Activated CD4-positive, alpha-beta T cell treated with anti-CD3 and anti-CD28 coated beads, Interleukin-2, amount 10 ng/mL, durations not matched to agents 24 days and 14 days (primary cell): ENCODE data around the gene MYL4. TPM values are rescaled to one million over a fixed set of nuclear protein-coding genes. Genes with fewer than 3 reads are reported as not detected.
"Not testable (repeated sequence)": the region's sequence is repeated elsewhere in the genome, so short reads cannot be mapped to it uniquely, and the experiment has no call there.

Source experiments
- DNase-seq: peaks from one replicate; pipeline ENCODE4 v3.0.0; 2022
- H3K27ac Mint-ChIP-seq: one replicate; pipeline ENCODE4 v1.8.0; 2022; ENCODE audit warnings: mild to moderate bottlenecking, mixed read lengths
- H3K27me3 Mint-ChIP-seq: one replicate; pipeline ENCODE4 v1.8.0; 2022; ENCODE audit warnings: mixed read lengths
- H3K36me3 Mint-ChIP-seq: one replicate; pipeline ENCODE4 v1.8.0; 2022; ENCODE audit warnings: low read depth, mild to moderate bottlenecking, mixed read lengths
- H3K4me1 Mint-ChIP-seq: one replicate; pipeline ENCODE4 v1.8.0; 2021; ENCODE audit warnings: mixed read lengths
- H3K4me3 Mint-ChIP-seq: one replicate; pipeline ENCODE4 v1.8.0; 2022; ENCODE audit warnings: mild to moderate bottlenecking, moderate library complexity, mixed read lengths
- H3K9me3 Mint-ChIP-seq: one replicate; pipeline ENCODE4 v1.8.0; 2021; ENCODE audit warnings: mixed read lengths
- intact Hi-C: fragments of 100-400 bp; cut with micrococcal nuclease; formaldehyde crosslinking; loops from one replicate; pipeline ENCODE4 v1.15.1; 2023
- total RNA-seq: library from RNA; stranded (reverse); gene quantifications from 2 replicates; pipeline ENCODE4 v1.2.3, GENCODE V29; 2022

MYL4 gene
- total RNA-seq, 1 donor from 2014 or later = not detected

DNA sequence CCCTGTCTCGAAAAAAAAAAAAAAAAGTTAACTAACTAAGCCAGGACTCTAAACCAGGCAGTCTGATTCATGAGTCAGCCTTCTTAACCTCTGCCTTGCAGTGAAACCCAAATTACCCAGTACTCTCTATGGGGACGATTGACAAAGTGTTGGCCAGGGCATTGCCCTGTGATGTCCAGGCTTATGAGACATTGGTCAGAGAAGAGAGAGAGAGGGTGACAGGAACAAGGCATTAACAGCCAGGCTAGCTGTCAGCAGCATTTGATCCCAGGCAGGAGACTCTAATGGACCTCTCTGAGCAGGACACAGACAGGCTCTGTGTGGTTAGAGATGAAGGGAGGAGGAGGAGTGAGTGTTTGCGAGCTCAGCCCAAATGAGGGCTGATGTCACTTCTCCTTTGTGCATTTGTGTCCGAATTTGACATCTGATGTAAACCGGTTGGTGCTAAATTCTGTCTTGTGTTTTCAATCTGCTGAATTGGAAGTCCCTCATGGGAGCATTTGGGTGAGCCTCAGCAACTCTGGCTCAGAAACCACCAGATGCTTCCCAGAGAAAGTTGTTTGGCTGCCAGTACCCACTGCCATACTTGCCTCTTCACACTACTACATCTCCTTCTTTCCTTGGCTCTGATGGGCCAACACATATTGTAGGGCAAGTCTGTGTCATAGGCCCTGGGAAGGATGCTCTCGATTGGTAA lies 4.3 kb upstream of the MYL4 start:
- Mint-ChIP-seq H3K27me3 (no peaks in the 10 kb centered on the region), H3K4me1 (peaks cover 51% of the 10 kb centered on the region), H3K36me3 (no peaks in the 10 kb centered on the region), H3K9me3 (no peaks in the 10 kb centered on the region), H3K4me3 (peak overlapping the region; percentile 63), H3K27ac (peak overlapping the region; percentile 88)
- intact Hi-C loops = loop anchor here (1.0 kb wide), 1 partner anchor 16 kb away; the partner anchor contains the start of gene CDC27
- DNase-seq = peak; percentile 80

DNA sequence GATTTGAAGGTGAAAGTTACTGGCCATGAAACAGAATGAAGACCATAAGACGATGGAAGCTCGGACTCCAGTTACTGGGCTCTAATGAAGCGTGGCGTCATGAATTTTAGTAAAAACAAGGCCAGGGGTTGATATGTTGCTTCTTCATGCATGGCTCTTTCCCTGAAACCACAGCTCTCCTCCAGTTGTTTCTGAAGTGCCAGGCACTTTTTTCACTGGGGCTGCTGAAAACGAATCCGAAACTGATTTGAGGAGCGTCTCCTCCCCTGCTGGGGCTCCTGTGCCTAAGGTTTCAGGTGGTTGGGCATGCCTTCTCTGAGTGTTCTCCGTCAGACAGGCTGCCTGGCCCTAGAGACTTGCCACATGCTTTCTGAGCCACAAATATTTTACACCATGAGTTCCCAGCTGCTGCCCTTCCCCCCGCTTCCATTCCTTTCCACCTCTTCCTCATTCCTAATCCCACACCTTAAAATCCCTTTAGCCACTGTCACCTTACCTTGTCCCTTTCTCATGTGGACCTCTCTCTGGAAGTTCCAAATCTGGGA lies 3.7 kb upstream of the MYL4 start:
- Mint-ChIP-seq H3K4me3 (peak overlapping the region; percentile 63), H3K27me3 (no peaks in the 10 kb centered on the region), H3K4me1 (peaks cover 44% of the 10 kb centered on the region), H3K9me3 (no peaks in the 10 kb centered on the region), H3K27ac (peak overlapping the region; percentile 88), H3K36me3 (no peaks in the 10 kb centered on the region)
- intact Hi-C loops = no loop called here
- peak; percentile 91 for DNase-seq

DNA sequence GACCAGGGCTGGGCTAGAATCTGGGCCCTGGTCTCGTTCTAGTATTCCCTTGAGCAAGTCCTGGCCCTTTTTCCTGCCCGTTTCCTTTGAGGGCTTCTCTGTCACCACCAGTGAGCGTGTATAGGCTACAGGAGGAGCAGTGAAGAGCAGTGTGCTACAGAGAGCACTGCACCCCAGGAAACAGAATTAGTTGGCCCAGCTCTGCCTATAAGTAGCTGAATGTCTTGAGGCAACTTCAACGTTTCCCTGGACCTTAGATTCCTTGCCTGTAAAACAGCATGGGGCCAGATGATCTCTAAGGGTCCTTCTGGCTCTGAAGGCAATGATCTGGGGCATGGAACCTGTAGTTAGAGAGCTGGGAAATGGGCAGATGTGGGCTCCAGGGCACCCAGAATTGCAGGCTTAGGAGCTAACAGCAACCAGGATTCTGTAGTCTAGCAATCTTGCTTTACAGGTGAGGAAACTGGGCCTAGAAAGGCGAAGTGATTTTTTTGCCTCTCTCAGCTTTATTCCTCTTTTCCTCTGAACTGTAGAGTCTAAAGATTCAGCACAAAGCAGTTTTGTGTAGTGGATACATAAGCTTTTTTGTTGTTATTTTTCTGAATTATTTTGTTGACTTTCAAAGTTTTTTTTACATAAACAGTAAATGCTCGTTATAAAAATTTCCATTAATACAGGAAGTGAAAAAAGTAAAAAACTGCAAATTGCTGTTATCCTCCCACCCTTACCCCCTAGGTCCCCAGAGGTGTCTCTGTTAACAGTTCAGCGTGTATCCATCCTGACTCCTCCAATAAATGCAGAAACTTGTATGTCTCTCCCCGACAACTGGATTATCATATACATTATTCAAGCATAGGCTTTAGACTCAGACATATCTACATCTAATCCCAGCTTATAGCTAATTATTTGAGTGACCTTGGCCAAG lies 1.7 kb upstream of the MYL4 start:
- no peaks in the 10 kb centered on the region for H3K36me3 Mint-ChIP-seq
- intact Hi-C loops = no loop called here
- no peak for DNase-seq
- H3K27me3 Mint-ChIP-seq = peaks cover 10% of the 10 kb centered on the region
- no peak overlapping the region for H3K27ac Mint-ChIP-seq
- H3K4me1 Mint-ChIP-seq = peaks cover 40% of the 10 kb centered on the region
- no peaks in the 10 kb centered on the region for H3K9me3 Mint-ChIP-seq
- H3K4me3 Mint-ChIP-seq = no peak overlapping the region

DNA sequence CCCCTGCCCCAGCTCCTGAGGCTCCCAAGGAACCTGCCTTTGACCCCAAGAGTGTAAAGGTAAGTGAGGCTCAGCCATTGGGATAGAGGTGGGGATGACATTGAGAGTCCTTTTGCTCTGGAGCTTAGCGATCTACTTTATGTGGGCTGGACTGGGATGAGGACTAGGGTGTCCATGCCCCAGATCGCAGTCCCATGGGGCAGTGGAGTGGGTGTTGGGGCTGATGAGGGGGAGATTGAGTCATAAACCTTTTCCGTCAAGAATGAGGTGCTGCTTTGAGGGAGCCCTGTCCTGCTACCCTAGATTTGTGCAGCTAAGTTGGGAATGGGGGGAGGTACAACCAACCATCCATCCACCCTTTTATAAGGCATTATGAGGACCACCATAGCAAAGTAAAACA lies 351 bp downstream of the MYL4 start:
- intact Hi-C loops = no loop called here
- no peak overlapping the region for H3K4me3 Mint-ChIP-seq
- DNase-seq = no peak
- H3K27me3 Mint-ChIP-seq = peaks cover 25% of the 10 kb centered on the region
- no peak overlapping the region for H3K27ac Mint-ChIP-seq
- peaks cover 29% of the 10 kb centered on the region for H3K4me1 Mint-ChIP-seq
- H3K36me3 Mint-ChIP-seq = no peaks in the 10 kb centered on the region
- H3K9me3 Mint-ChIP-seq = no peaks in the 10 kb centered on the region

DNA sequence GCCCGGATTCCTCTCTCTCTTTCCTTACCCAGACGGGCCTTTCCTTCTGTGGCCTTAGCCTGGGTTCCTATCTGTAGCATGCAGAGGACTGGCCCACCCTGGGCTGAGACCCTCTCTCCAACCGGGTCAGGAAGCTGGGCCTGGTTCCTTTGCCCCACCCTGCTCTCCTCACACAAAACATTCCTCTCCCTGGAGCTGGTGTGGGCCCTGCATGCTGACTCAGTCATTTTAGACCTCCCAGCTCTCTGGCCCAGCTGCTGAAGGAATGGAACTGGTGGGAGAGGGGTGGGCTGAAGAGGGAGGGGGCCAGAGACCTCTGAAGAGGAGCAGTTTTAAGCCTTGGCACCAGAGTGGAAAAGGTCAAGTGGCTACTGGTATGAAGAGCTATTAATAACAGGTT lies 957 bp downstream of the MYL4 start:
- H3K27me3 Mint-ChIP-seq = peaks cover 28% of the 10 kb centered on the region
- H3K36me3 Mint-ChIP-seq = no peaks in the 10 kb centered on the region
- no peak overlapping the region for H3K4me3 Mint-ChIP-seq
- no peak for DNase-seq
- no peak overlapping the region for H3K27ac Mint-ChIP-seq
- intact Hi-C loops = no loop called here
- peaks cover 23% of the 10 kb centered on the region for H3K4me1 Mint-ChIP-seq
- H3K9me3 Mint-ChIP-seq = no peaks in the 10 kb centered on the region

DNA sequence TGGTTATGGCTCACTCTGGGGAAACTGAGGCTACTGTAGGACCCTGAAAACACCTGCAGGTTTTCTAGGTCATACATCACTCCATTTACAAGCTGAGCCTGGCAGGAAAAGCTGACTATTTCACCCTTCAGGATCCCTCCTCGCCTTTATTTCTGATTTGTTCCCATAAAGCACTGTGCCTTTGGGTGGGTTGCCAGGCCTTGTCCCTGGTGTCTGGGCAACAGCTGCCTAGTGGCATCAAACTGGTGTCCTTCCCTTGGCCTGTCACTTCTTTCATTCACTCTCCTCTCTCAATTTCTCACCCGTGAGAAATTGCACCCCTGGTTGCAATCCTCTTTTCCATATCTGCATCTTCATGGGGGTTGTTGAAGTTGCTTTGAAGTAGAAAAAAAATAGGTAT lies 1.6 kb downstream of the MYL4 start:
- peaks cover 16% of the 10 kb centered on the region for H3K4me1 Mint-ChIP-seq
- no peak overlapping the region for H3K27ac Mint-ChIP-seq
- no peak for DNase-seq
- H3K4me3 Mint-ChIP-seq = no peak overlapping the region
- intact Hi-C loops = no loop called here
- H3K36me3 Mint-ChIP-seq = no peaks in the 10 kb centered on the region
- no peaks in the 10 kb centered on the region for H3K9me3 Mint-ChIP-seq
- H3K27me3 Mint-ChIP-seq = peaks cover 31% of the 10 kb centered on the region

DNA sequence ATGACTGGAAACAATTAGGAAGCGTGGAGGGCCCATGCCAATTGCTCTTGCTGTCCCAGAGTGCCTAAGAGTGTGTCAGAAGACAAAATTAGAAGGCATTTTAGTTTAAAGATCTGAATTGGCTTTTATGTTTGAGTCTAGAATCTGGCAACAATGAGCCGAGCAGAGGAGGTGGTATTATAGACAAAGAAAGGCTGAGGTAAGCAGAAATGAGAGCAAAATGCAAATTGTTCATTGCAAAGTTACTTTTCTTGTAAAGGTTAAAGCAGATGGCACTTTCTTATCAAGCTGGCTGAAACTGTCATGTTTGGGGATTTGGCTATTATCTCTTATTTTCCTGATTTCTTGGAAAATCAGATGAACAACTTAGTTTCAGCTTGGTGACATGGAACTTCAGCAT lies 3.3 kb downstream of the MYL4 start:
- Mint-ChIP-seq H3K27ac (no peak overlapping the region), H3K4me3 (no peak overlapping the region), H3K36me3 (no peaks in the 10 kb centered on the region), H3K4me1 (peaks cover 8% of the 10 kb centered on the region), H3K9me3 (no peaks in the 10 kb centered on the region), H3K27me3 (peaks cover 33% of the 10 kb centered on the region)
- intact Hi-C loops = no loop called here
- no peak for DNase-seq

DNA sequence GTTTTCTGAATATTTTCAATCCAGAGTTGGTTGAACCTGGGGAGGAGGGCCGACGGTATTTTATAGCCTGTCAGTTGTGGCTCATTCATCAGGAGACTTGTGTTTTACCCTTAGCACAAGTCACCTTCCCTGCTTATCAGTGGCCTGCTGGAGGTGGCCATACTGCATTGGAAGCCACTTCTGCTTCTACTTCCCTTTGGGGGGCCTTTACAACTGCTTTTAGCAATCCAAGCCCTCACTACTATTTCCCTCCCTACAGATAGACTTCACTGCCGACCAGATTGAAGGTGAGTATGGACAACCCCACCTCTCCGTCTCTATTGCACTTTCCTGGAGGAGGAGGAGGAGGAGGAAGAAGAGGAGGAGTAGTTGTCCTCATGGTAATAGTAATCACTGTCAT lies 4.4 kb downstream of the MYL4 start:
- Mint-ChIP-seq H3K9me3 (no peaks in the 10 kb centered on the region), H3K27ac (no peak overlapping the region), H3K36me3 (no peaks in the 10 kb centered on the region), H3K27me3 (peaks cover 33% of the 10 kb centered on the region), H3K4me3 (no peak overlapping the region), H3K4me1 (peaks cover 9% of the 10 kb centered on the region)
- intact Hi-C loops = no loop called here
- DNase-seq = no peak

DNA sequence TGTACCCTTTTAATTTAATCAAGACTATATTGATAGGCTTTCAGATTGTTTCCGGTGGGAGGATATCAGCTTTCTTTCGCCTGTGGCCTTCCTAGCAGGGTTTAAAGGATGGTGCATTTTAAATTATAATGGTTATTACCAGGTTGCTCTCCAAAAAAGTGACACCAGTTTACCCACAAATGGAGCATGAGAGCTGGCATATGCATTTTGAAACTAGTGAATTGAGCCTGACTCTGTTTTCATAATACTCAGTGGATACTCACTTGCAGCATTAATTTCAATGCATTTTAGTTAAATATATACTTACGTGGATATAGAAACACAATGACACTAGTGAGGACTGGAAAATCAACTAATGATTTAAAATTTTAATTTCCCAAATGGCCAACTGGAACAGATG lies 5.8 kb downstream of the MYL4 start:
- peaks cover 18% of the 10 kb centered on the region for H3K4me1 Mint-ChIP-seq
- no peak overlapping the region for H3K4me3 Mint-ChIP-seq
- H3K27me3 Mint-ChIP-seq = peaks cover 33% of the 10 kb centered on the region
- no peak for DNase-seq
- H3K27ac Mint-ChIP-seq = no peak overlapping the region
- H3K36me3 Mint-ChIP-seq = no peaks in the 10 kb centered on the region
- intact Hi-C loops = no loop called here
- H3K9me3 Mint-ChIP-seq = no peaks in the 10 kb centered on the region

DNA sequence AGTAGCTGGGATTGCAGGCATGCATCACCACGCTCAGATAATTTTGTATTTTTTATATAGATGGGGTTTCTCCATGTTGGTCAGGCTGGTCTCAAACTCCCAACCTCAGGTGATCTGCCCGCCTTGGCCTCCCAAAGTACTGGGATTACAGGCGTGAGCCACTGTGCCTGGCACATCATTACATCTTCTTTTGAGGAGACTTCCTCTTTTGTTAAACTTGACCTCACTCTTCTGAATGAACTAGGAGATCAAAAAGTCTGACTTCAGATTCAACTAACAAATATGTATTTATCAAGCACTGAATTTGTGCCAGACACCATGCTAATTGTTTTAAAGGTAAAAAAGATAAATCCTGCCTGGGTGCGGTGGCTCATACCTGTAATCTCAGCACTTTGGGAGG lies 7.7 kb downstream of the MYL4 start:
- peaks cover 26% of the 10 kb centered on the region for H3K27me3 Mint-ChIP-seq
- H3K4me3 Mint-ChIP-seq, intact Hi-C loops, H3K27ac Mint-ChIP-seq, H3K36me3 Mint-ChIP-seq, H3K9me3 Mint-ChIP-seq, DNase-seq: not testable (repeated sequence)
- H3K4me1 Mint-ChIP-seq = peaks cover 33% of the 10 kb centered on the region

DNA sequence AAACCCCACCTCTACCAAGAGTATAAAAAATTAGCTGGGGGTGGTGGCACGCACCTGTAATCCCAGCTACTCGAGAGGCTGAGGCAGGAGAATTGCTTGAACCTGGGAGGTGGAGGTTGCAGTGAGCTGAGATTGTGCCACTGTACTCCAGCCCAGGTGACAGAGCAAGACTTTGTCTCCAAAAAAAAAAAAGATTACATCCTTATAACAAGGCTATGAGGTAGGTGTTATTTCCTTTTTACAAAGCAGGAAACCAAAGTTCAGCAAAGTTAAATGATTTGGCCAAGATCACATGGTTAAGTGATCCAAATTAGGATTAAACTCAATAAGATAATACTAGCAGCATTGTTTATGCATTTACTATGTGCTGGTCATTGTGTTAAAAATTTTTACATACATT lies 8.1 kb downstream of the MYL4 start:
- H3K36me3 Mint-ChIP-seq, H3K4me3 Mint-ChIP-seq, intact Hi-C loops, H3K9me3 Mint-ChIP-seq, H3K27ac Mint-ChIP-seq, DNase-seq: not testable (repeated sequence)
- peaks cover 33% of the 10 kb centered on the region for H3K4me1 Mint-ChIP-seq
- H3K27me3 Mint-ChIP-seq = peaks cover 24% of the 10 kb centered on the region

DNA sequence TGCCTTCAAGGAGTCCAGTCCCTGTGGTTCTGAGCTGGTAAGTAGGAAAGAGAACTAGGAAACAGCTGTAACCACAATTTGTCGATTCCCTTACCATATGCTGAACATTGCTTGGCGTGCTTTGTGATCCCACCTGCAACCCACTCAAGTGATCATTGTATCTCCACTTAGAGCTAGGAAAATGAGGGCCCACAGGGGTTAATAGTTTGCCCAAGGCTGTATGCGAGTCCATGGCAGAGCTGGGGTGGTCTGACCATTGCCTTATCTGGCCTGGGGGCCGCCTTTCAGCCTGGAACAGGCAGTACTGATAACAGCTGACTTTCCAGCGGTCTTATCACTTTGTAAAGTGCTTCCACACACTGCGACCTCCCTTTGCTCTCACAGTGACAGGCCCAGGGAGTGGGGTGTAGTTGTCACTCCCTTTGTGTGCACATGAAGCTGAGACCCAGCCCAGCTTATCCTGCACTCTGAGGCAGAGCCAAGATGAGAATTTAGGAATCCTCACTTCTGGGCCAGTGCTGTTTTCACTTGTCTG lies 9.8 kb downstream of the MYL4 start:
- peaks cover 11% of the 10 kb centered on the region for H3K9me3 Mint-ChIP-seq
- intact Hi-C loops = no loop called here

DNA sequence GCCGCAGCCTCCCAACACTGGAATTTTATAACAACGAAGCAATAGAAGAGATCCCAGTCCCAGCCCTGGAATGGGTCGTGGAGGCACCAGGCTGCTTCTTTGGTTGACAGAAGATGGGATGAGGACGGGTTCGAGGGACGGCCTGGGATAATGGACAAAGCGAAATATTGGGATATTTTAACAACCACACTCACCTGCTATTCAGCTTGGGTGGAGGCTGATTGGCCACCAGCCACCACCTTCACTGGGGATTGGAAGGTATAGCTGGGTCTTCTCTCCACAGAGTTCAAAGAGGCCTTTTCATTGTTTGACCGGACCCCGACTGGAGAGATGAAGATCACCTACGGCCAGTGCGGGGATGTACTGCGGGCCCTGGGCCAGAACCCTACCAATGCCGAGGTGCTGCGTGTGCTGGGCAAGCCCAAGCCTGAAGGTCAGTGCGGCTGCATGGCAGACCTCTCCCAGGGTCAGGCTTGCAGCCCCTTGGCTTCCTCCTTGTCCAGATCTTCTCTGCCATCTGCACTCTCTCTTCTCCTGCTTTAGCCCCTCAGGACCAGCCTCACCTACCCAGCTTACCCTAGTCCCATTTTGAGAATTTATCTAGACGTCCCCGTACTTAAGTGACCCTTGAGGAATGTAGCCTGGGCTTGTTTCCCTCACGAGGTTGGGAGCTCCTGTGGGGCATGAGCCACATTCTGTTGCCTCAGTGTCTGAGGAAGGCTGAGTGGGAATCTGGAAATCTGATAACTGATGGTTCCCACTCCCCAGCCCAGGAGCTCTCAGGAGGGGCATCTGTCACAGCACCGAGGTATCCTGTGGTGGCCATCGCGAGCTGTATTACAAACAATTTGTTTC lies 10.7 kb downstream of the MYL4 start:
- H3K4me3 Mint-ChIP-seq = no peak overlapping the region
- peaks cover 19% of the 10 kb centered on the region for H3K9me3 Mint-ChIP-seq
- no peak for DNase-seq
- H3K27ac Mint-ChIP-seq = no peak overlapping the region
- no peaks in the 10 kb centered on the region for H3K36me3 Mint-ChIP-seq
- peaks cover 33% of the 10 kb centered on the region for H3K4me1 Mint-ChIP-seq
- intact Hi-C loops = no loop called here
- peaks cover 9% of the 10 kb centered on the region for H3K27me3 Mint-ChIP-seq

More for the DNA sequence above, 9.8 kb downstream of the MYL4 start:
- Mint-ChIP-seq H3K27ac (no peak overlapping the region), H3K36me3 (no peaks in the 10 kb centered on the region), H3K4me1 (peaks cover 33% of the 10 kb centered on the region), H3K27me3 (peaks cover 13% of the 10 kb centered on the region), H3K4me3 (no peak overlapping the region)
- no peak for DNase-seq
